Activated CD4-positive, alpha-beta T cell treated with anti-CD3 and anti-CD28 coated beads for 36 hours (primary cell): ENCODE measurements around the gene ASXL2. TPM values are rescaled to one million over a fixed set of nuclear protein-coding genes. Genes with fewer than 3 reads are reported as not detected.
"Not testable (repeated sequence)": the region's sequence is repeated elsewhere in the genome, so short reads cannot be mapped to it uniquely, and the experiment has no call there.

ENCODE experiments used
- ATAC-seq: fragments of 200-7000 bp; cut with Tn5 transposase; one replicate; pipeline ENCODE4 v1.10.0; 2021; ENCODE audit warnings: mild to moderate bottlenecking, moderate library complexity
- CTCF ChIA-PET: fragments of 350-600 bp; sonication (Branson Sonifier 250); formaldehyde crosslinking; loops from one replicate; lab custom pipeline; 2021; ENCODE audit warnings: antibody characterized with exemption; lab: Charles Lee
- POLR2A ChIA-PET: fragments of 350-600 bp; sonication (Branson Sonifier 250); formaldehyde crosslinking; loops from one replicate; lab custom pipeline; 2021; ENCODE audit warnings: antibody characterized with exemption, inconsistent platforms; lab: Charles Lee
- DNase-seq: peaks from one replicate; pipeline ENCODE4 v3.0.0-alpha.2; 2020
- H3K27ac Mint-ChIP-seq: one replicate; pipeline ENCODE4 v1.8.0; 2021; ENCODE audit warnings: mixed read lengths
- H3K27me3 Mint-ChIP-seq: one replicate; pipeline ENCODE4 v1.8.0; 2021; ENCODE audit warnings: mixed read lengths
- H3K36me3 Mint-ChIP-seq: one replicate; pipeline ENCODE4 v1.8.0; 2021; ENCODE audit warnings: low read depth, mixed read lengths
- H3K4me1 Mint-ChIP-seq: one replicate; pipeline ENCODE4 v1.8.0; 2021; ENCODE audit warnings: mixed read lengths
- H3K4me3 Mint-ChIP-seq: one replicate; pipeline ENCODE4 v1.8.0; 2021; ENCODE audit warnings: mild to moderate bottlenecking, moderate library complexity, mixed read lengths
- H3K9me3 Mint-ChIP-seq: one replicate; pipeline ENCODE4 v1.8.0; 2021; ENCODE audit warnings: low read depth, mixed read lengths
- intact Hi-C, 2 experiments: fragments of 100-400 bp; cut with DNase I in 1 of 2; cut with micrococcal nuclease in 1 of 2; formaldehyde crosslinking; loops; one replicate each; pipeline versions ENCODE4 v1.14.2 to v1.15.1; 2022 to 2024; cut with DNase I, micrococcal nuclease
- total RNA-seq, 2 experiments: library from RNA; stranded (reverse); gene quantifications; one replicate each; pipeline ENCODE4 v1.2.3, GENCODE V29; 2021

The ASXL2 gene
- total RNA-seq, 2 experiments from 2014 or later: 36.8 to 46.4 TPM

GRCh38 chr2:25832897-25833296, 45.4 kb downstream of the ASXL2 start:
- Mint-ChIP-seq H3K4me1 (peaks cover 52% of the 10 kb centered on the region), H3K9me3 (peaks cover 11% of the 10 kb centered on the region), H3K4me3 (no peak overlapping the region), H3K27me3 (no peaks in the 10 kb centered on the region), H3K27ac (peak overlapping the region; percentile 89), H3K36me3 (peaks cover 50% of the 10 kb centered on the region)
- ChIA-PET CTCF (interaction anchor here (1.3 to 1.7 kb wide), 2 partner anchors 15 to 18 kb away, joined by 3 to 4 read pairs; no protein-coding TSS in a partner anchor), POLR2A (interaction anchor here (1.2 kb wide), 1 partner anchor 8 kb away, joined by 8 read pairs; no protein-coding TSS in a partner anchor)
- intact Hi-C loops: loop anchor here (1.0 to 2.0 kb wide), 2 partner anchors 16 to 18 kb away; no protein-coding TSS in a partner anchor
- ATAC-seq (no peak), DNase-seq (no peak)

- ATAC-seq (peak; percentile 90), DNase-seq (no peak)
- ChIA-PET POLR2A (interaction anchor here (0.6 to 1.9 kb wide), 3 partner anchors 14 to 358 kb away, joined by 3 to 10 read pairs (median 7); no protein-coding TSS in a partner anchor), CTCF (interaction anchor here (1.2 to 2.1 kb wide), 2 partner anchors 14 to 20 kb away, joined by 4 to 6 read pairs; no protein-coding TSS in a partner anchor)
- peaks cover 59% of the 10 kb centered on the region for H3K4me1 Mint-ChIP-seq
- H3K27me3 Mint-ChIP-seq: no peaks in the 10 kb centered on the region
- peak overlapping the region; percentile 22 for H3K4me3 Mint-ChIP-seq
- H3K9me3 Mint-ChIP-seq: peaks cover 11% of the 10 kb centered on the region
- intact Hi-C loops: loop anchor here (1.0 to 2.0 kb wide), 4 partner anchors 15 to 38 kb away; no protein-coding TSS in a partner anchor
- H3K36me3 Mint-ChIP-seq: peaks cover 51% of the 10 kb centered on the region
- peak overlapping the region; percentile 89 for H3K27ac Mint-ChIP-seq
Measured at GRCh38 chr2:25831746-25832449, 46.4 kb downstream of the ASXL2 start.

- H3K4me1 Mint-ChIP-seq: peaks cover 71% of the 10 kb centered on the region
- no peaks in the 10 kb centered on the region for H3K27me3 Mint-ChIP-seq
- peaks cover 11% of the 10 kb centered on the region for H3K9me3 Mint-ChIP-seq
- intact Hi-C loops: no loop called here
- ATAC-seq (no peak), DNase-seq (no peak)
- POLR2A ChIA-PET: interaction anchor here (1.2 kb wide), 1 partner anchor 12 kb away, joined by 7 read pairs; no protein-coding TSS in a partner anchor
- CTCF ChIA-PET: interaction anchor here (0.6 to 1.5 kb wide), 3 partner anchors 22 to 77 kb away, joined by 3 to 4 read pairs (median 4); no protein-coding TSS in a partner anchor
- H3K27ac Mint-ChIP-seq: peak overlapping the region; percentile 67
- no peak overlapping the region for H3K4me3 Mint-ChIP-seq
- peaks cover 47% of the 10 kb centered on the region for H3K36me3 Mint-ChIP-seq
Measured at GRCh38 chr2:25829828-25830227, 48.5 kb downstream of the ASXL2 start.

- no peak for DNase-seq
- CTCF ChIA-PET: interaction anchor here (1.5 kb wide), 1 partner anchor 23 kb away, joined by 4 read pairs; no protein-coding TSS in a partner anchor
- POLR2A ChIA-PET: interaction anchor here (1.2 kb wide), 1 partner anchor 12 kb away, joined by 7 read pairs; no protein-coding TSS in a partner anchor
- H3K4me1 Mint-ChIP-seq: peaks cover 74% of the 10 kb centered on the region
- H3K36me3 Mint-ChIP-seq: peaks cover 43% of the 10 kb centered on the region
- no peaks in the 10 kb centered on the region for H3K27me3 Mint-ChIP-seq
- no peak overlapping the region for H3K4me3 Mint-ChIP-seq
- peaks cover 11% of the 10 kb centered on the region for H3K9me3 Mint-ChIP-seq
- H3K27ac Mint-ChIP-seq: peak overlapping the region; percentile 44
- ATAC-seq: no peak
- intact Hi-C loops: no loop called here
Measured at GRCh38 chr2:25829377-25829704, 48.9 kb downstream of the ASXL2 start.

GRCh38 chr2:25828532-25829376, 49.5 kb downstream of the ASXL2 start:
- Mint-ChIP-seq H3K36me3 (peaks cover 38% of the 10 kb centered on the region), H3K9me3 (peaks cover 11% of the 10 kb centered on the region), H3K27ac (peak overlapping the region; percentile 44), H3K4me1 (peaks cover 74% of the 10 kb centered on the region)
- H3K27me3 Mint-ChIP-seq, DNase-seq, H3K4me3 Mint-ChIP-seq, ATAC-seq, intact Hi-C loops: not testable (repeated sequence)
- ChIA-PET POLR2A (interaction anchor here (0.7 to 1.2 kb wide), 2 partner anchors 11 to 34 kb away, joined by 3 to 7 read pairs; no protein-coding TSS in a partner anchor), CTCF (interaction anchor here (1.0 to 1.5 kb wide), 2 partner anchors 8 to 24 kb away, joined by 3 to 4 read pairs; no protein-coding TSS in a partner anchor)

GRCh38 chr2:25825238-25825637, 53.0 kb downstream of the ASXL2 start:
- Mint-ChIP-seq H3K27me3 (no peaks in the 10 kb centered on the region), H3K36me3 (peaks cover 31% of the 10 kb centered on the region), H3K4me1 (peaks cover 66% of the 10 kb centered on the region), H3K27ac (peak overlapping the region; percentile 89), H3K4me3 (peak overlapping the region; percentile 30), H3K9me3 (peaks cover 2% of the 10 kb centered on the region)
- ChIA-PET POLR2A (interaction anchor here (1.0 to 1.5 kb wide), 4 partner anchors 8 to 1813 kb away, joined by 3 to 8 read pairs (median 4); partner anchors contain the start of gene ASXL2), CTCF (interaction anchor here (0.7 to 2.4 kb wide), 5 partner anchors 9 to 30 kb away, joined by 3 to 12 read pairs (median 4); no protein-coding TSS in a partner anchor)
- ATAC-seq (peak; percentile 89), DNase-seq (peak; percentile 73)
- intact Hi-C loops: loop anchor here (1.0 to 2.0 kb wide), 5 partner anchors 8 to 238 kb away; partner anchors contain the start of gene ASXL2 (in 1 of the 2)

- intact Hi-C loops: loop anchor here (1.0 to 2.0 kb wide), 5 partner anchors 7 to 238 kb away; partner anchors contain the start of gene ASXL2 (in 1 of the 2)
- Mint-ChIP-seq H3K27ac (peak overlapping the region; percentile 89), H3K4me1 (peaks cover 61% of the 10 kb centered on the region), H3K9me3 (no peaks in the 10 kb centered on the region), H3K4me3 (peak overlapping the region; percentile 30), H3K36me3 (peaks cover 27% of the 10 kb centered on the region), H3K27me3 (no peaks in the 10 kb centered on the region)
- ATAC-seq (peak; percentile 14), DNase-seq (no peak)
- CTCF ChIA-PET: interaction anchor here (0.7 to 2.4 kb wide), 5 partner anchors 9 to 30 kb away, joined by 3 to 12 read pairs (median 4); no protein-coding TSS in a partner anchor
- POLR2A ChIA-PET: interaction anchor here (0.6 to 1.5 kb wide), 5 partner anchors 9 to 1813 kb away, joined by 3 to 8 read pairs (median 4); partner anchors contain the start of gene ASXL2
Measured at GRCh38 chr2:25824718-25825117, 53.6 kb downstream of the ASXL2 start.

GRCh38 chr2:25824216-25824615, 54.1 kb downstream of the ASXL2 start:
- POLR2A ChIA-PET: interaction anchor here (0.6 to 1.0 kb wide), 3 partner anchors 9 to 54 kb away, joined by 3 to 8 read pairs (median 4); partner anchors contain the start of gene ASXL2
- CTCF ChIA-PET: interaction anchor here (1.1 to 2.4 kb wide), 4 partner anchors 13 to 29 kb away, joined by 3 to 12 read pairs (median 6); no protein-coding TSS in a partner anchor
- Mint-ChIP-seq H3K4me3 (peak overlapping the region; percentile 30), H3K27me3 (no peaks in the 10 kb centered on the region), H3K9me3 (no peaks in the 10 kb centered on the region), H3K27ac (peak overlapping the region; percentile 89), H3K36me3 (peaks cover 24% of the 10 kb centered on the region), H3K4me1 (peaks cover 62% of the 10 kb centered on the region)
- ATAC-seq (no peak), DNase-seq (no peak)
- intact Hi-C loops: loop anchor here (2.0 kb wide), 2 partner anchors 29 to 237 kb away; no protein-coding TSS in a partner anchor

- ATAC-seq (peak; percentile 34), DNase-seq (peak; percentile 82)
- peak overlapping the region; percentile 79 for H3K27ac Mint-ChIP-seq
- ChIA-PET POLR2A (interaction anchor here (0.6 to 0.7 kb wide), 2 partner anchors 39 to 109 kb away, joined by 3 to 4 read pairs; no protein-coding TSS in a partner anchor), CTCF (no interaction called here)
- intact Hi-C loops: loop anchor here in 1 of 2 experiments (1.0 kb wide), 1 partner anchor 524 kb away; the partner anchor contains the start of genes ADGRF3 and SELENOI
- H3K4me3 Mint-ChIP-seq: peak overlapping the region; percentile 72
- H3K4me1 Mint-ChIP-seq: peaks cover 69% of the 10 kb centered on the region
- H3K27me3 Mint-ChIP-seq: no peaks in the 10 kb centered on the region
- H3K36me3 Mint-ChIP-seq: peaks cover 19% of the 10 kb centered on the region
- H3K9me3 Mint-ChIP-seq: no peaks in the 10 kb centered on the region
Measured at GRCh38 chr2:25822190-25823117, 55.8 kb downstream of the ASXL2 start.
